Measurements from ENCODE around the gene PSENEN. TPM values are rescaled to one million over a fixed set of nuclear protein-coding genes. Genes with fewer than 3 reads are reported as not detected.

The PSENEN gene
- total RNA-seq, 2 donors from 2014 or later = 39.9 to 65.2 TPM

DNA sequence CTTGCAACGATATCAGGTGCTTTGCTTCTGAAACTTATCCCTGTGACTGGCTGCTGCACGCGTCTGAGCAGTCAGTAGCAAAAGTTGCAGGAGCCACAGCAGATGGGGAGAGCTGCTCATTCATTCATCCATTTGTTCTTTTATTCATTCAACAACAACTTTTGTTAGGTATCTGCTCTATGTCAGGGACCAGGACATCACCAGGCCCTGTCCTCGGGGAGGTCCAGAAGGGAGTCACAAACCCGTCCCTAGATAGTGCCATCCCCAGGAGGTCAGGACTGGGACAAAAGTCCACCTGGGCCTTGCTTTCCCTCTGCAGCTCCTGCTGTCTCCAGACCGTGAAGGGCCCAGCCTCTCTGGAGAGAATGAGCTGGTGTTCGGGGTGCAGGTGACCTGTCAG, 32.5 kb downstream of the PSENEN start:
- intact Hi-C loops (cut with DNase I) = no loop called here
- 70% methylated on average over 7 of the region's 7 CpGs for WGBS
- Histone ChIP-seq H3K9me3 (no peaks in the 10 kb centered on the region), H3K27ac (no peak overlapping the region), H3K4me1 (replicated peaks) (no peaks in the 10 kb centered on the region), H3K36me3 (no peaks in the 10 kb centered on the region), H3K4me3 (no peak overlapping the region), H3K27me3 (replicated peaks; ENCODE audit: insufficient read depth) (no peaks in the 10 kb centered on the region)
- DNase-seq (ENCODE audit: low spot score) = no peak
- TF ChIP-seq, protein P1, sequence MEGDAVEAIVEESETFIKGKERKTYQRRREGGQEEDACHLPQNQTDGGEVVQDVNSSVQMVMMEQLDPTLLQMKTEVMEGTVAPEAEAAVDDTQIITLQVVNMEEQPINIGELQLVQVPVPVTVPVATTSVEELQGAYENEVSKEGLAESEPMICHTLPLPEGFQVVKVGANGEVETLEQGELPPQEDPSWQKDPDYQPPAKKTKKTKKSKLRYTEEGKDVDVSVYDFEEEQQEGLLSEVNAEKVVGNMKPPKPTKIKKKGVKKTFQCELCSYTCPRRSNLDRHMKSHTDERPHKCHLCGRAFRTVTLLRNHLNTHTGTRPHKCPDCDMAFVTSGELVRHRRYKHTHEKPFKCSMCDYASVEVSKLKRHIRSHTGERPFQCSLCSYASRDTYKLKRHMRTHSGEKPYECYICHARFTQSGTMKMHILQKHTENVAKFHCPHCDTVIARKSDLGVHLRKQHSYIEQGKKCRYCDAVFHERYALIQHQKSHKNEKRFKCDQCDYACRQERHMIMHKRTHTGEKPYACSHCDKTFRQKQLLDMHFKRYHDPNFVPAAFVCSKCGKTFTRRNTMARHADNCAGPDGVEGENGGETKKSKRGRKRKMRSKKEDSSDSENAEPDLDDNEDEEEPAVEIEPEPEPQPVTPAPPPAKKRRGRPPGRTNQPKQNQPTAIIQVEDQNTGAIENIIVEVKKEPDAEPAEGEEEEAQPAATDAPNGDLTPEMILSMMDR (IDR thresholded peaks at IDR 0.05) = no peak
- TF ChIP-seq POLR2AphosphoS5 (IDR thresholded peaks at IDR 0.05) = no peak
- TF ChIP-seq POLR2A (IDR thresholded peaks at IDR 0.05) = no peak

DNA sequence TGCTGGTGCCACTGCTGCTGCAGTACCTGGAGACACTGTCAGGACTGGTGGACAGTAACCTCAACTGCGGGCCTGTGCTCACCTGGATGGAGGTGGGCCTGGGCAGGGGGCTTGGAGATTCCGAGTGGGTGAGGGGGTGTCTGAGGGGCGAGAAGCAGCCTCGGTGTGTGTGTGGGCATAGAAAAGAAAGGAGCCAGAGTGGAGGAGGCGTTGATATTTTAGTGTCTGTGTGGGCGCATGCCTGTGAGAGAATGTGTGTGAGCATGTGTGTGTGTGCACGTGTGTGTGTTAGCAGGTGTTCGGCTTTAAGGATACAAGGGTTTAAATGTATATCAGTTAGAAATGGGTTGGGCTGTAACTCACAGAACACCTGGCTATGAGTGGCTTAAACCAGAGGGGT, 33.6 kb downstream of the PSENEN start:
- intact Hi-C loops (cut with DNase I) = no loop called here
- TF ChIP-seq, protein P1 (IDR thresholded peaks at IDR 0.05) = no peak
- TF ChIP-seq POLR2A (IDR thresholded peaks at IDR 0.05) (no peak), POLR2AphosphoS5 (IDR thresholded peaks at IDR 0.05) (no peak)
- no peaks in the 10 kb centered on the region for H3K27me3 ChIP-seq (replicated peaks; ENCODE audit: insufficient read depth)
- 94% methylated on average over 8 of the region's 8 CpGs for WGBS
- no peaks in the 10 kb centered on the region for H3K9me3 ChIP-seq
- no peaks in the 10 kb centered on the region for H3K36me3 ChIP-seq
- H3K4me1 ChIP-seq (replicated peaks) = no peaks in the 10 kb centered on the region
- no peak overlapping the region for H3K4me3 ChIP-seq
- no peak overlapping the region for H3K27ac ChIP-seq
- no peak for DNase-seq (ENCODE audit: low spot score)

DNA sequence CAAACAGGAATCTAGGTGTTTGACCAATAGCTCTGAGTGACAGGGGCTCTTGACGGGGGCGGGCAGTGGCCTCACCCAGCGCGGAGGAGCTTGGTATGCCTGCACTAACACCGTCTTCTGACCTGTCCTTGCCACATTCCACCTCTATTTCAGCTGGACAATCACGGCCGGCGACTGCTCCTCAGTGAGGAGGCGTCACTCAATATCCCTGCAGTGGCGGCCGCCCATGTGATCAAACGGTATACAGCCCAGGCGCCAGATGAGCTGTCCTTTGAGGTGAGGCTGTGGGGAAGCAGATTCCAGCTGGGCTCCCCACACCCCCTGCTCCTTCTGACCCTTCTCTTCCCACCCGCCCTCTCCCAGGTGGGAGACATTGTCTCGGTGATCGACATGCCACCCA, 34.6 kb downstream of the PSENEN start:
- WGBS = 91% methylated on average over 16 of the region's 16 CpGs
- Histone ChIP-seq H3K27ac (no peak overlapping the region), H3K27me3 (replicated peaks; ENCODE audit: insufficient read depth) (no peaks in the 10 kb centered on the region), H3K9me3 (no peaks in the 10 kb centered on the region), H3K4me3 (no peak overlapping the region), H3K36me3 (no peaks in the 10 kb centered on the region), H3K4me1 (replicated peaks) (no peaks in the 10 kb centered on the region)
- DNase-seq (ENCODE audit: low spot score) = no peak
- intact Hi-C loops (cut with DNase I) = no loop called here
- TF ChIP-seq, protein P1 (IDR thresholded peaks at IDR 0.05) = no peak
- TF ChIP-seq POLR2AphosphoS5 (IDR thresholded peaks at IDR 0.05) (no peak), POLR2A (IDR thresholded peaks at IDR 0.05) (no peak)

DNA sequence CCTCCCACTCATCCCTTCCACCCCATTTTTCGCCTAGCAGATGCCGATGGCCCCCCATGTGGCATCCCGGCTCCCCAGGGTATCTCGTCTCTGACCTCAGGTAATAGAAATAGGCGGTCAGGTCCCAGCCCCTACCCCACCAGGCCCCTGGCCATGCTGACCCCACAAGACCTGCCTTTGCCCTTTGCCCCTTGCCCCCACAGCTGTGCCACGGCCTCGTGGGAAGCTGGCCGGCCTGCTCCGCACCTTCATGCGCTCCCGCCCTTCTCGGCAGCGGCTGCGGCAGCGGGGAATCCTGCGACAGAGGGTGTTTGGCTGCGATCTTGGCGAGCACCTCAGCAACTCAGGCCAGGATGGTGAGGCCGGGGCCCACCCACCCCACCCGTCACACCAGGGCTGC, 35.3 kb downstream of the PSENEN start:
- TF ChIP-seq POLR2A (IDR thresholded peaks at IDR 0.05) = no peak
- no peak for TF ChIP-seq POLR2AphosphoS5 (IDR thresholded peaks at IDR 0.05)
- TF ChIP-seq, protein P1 (IDR thresholded peaks at IDR 0.05) = no peak
- Histone ChIP-seq H3K36me3 (no peaks in the 10 kb centered on the region), H3K4me3 (no peak overlapping the region), H3K27ac (no peak overlapping the region), H3K4me1 (replicated peaks) (no peaks in the 10 kb centered on the region), H3K9me3 (no peaks in the 10 kb centered on the region), H3K27me3 (replicated peaks; ENCODE audit: insufficient read depth) (no peaks in the 10 kb centered on the region)
- no peak for DNase-seq (ENCODE audit: low spot score)
- intact Hi-C loops (cut with DNase I) = no loop called here
- WGBS = 95% methylated on average over 20 of the region's 20 CpGs

DNA sequence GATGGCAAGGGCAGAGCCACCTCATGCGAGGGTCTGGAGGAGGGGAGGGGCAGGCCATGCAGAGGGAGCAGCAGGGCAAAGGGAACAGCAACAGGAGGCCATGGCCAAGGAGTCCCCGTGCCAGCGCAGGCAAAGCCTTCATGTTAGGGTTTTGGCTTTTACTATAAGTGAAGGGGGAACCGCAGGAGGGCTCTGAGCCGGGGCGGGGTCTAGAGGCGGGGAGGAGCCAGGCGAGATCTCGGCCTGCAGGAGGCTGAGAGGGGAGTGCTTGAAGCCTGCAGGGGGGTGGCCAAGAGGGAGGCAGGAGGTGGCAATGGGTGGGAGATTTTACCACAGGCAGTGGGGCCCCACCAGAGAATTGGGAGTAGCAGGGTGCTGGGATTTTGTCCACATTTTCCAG, 36.2 kb downstream of the PSENEN start:
- H3K27me3 ChIP-seq (replicated peaks; ENCODE audit: insufficient read depth) = no peaks in the 10 kb centered on the region
- no peaks in the 10 kb centered on the region for H3K9me3 ChIP-seq
- H3K4me1 ChIP-seq (replicated peaks) = no peaks in the 10 kb centered on the region
- 73% methylated on average over 9 of the region's 9 CpGs for WGBS
- DNase-seq (ENCODE audit: low spot score) = no peak
- H3K27ac ChIP-seq = no peak overlapping the region
- H3K36me3 ChIP-seq = no peaks in the 10 kb centered on the region
- TF ChIP-seq POLR2A (IDR thresholded peaks at IDR 0.05) (no peak), POLR2AphosphoS5 (IDR thresholded peaks at IDR 0.05) (no peak)
- TF ChIP-seq, protein P1 (IDR thresholded peaks at IDR 0.05) = no peak
- intact Hi-C loops (cut with DNase I) = no loop called here
- no peak overlapping the region for H3K4me3 ChIP-seq
